SIG-M5 treated with dmso at 0.1 percent for 504 hours (cell line): ENCODE data around the gene C10orf62.
"Not testable (repeated sequence)": the region's sequence is repeated elsewhere in the genome, so short reads cannot be mapped to it uniquely, and the experiment has no call there.

Experiments used
- DNase-seq: peaks from one replicate; lab custom pipeline; 2025; ENCODE audit not compliant: unreplicated experiment; lab: John Stamatoyannopoulos, UW

C10orf62 gene

DNA sequence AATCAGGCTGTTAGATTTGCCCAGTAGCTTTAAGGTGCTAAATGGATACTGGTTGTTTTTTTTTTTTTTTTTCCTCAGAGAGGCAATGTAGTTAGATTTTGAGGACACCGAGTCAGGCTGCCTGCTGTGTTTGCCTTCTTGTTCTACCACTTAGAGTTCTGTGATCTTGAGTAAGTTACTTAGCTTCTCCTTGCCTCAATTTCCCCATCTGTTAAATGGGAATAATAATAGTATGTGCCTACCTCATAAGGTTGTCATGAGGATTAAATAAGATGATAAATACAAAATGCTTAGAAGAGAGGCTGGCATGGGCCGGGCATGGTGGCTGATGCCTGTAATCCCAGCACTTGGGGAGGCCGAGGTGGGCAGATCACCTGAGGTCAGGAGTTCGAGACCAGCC lies 29.2 kb downstream of the C10orf62 start:
- no peak for DNase-seq

- DNase-seq, result no peak
Observed at GRCh38 chr10:97623277-97623676, 33.8 kb downstream of the C10orf62 start.

DNA sequence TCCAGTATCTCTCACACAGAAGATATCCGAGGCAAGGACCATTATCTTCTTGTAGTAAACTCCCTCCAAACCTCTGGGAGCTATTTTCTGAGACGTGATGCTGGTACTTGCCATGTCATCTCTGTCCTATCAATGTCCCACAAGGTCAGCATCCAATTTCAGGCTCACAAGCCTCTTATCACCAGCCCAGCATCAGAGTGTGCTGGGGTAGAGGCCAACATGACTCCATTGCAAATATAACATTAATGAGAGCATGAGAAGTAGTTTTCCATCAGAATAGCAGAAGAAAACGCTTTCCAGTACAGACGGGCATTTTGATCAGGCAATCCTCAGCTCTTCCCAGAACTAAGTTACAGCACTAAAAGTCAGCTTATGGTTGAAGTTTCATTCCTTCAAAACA lies 38.2 kb downstream of the C10orf62 start:
- DNase-seq, result no peak

GRCh38 chr10:97628228-97628627 lies 38.7 kb downstream of the C10orf62 start:
- no peak for DNase-seq

DNA sequence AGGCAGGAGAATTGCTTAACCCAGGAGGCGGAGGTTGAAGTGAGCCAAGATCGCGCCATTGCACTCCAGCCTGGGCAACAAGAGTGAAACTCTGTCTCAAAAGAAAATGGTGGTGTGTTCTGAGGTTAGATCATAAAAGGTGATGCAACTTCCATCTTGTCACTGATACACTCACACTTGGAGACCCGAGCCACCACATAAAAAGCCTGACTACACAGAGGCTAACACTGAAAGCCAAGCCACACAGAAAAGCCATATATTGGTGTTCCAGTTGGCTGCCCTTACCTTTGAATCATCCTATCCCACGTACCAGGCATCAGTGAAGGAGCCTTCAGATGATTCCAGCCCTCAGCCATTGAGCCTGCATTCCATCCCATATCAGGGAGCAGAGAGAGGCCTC lies 39.8 kb downstream of the C10orf62 start:
- DNase-seq, result peak; percentile 29

- no peak for DNase-seq
Observed at GRCh38 chr10:97631098-97631497, 41.6 kb downstream of the C10orf62 start.

DNA sequence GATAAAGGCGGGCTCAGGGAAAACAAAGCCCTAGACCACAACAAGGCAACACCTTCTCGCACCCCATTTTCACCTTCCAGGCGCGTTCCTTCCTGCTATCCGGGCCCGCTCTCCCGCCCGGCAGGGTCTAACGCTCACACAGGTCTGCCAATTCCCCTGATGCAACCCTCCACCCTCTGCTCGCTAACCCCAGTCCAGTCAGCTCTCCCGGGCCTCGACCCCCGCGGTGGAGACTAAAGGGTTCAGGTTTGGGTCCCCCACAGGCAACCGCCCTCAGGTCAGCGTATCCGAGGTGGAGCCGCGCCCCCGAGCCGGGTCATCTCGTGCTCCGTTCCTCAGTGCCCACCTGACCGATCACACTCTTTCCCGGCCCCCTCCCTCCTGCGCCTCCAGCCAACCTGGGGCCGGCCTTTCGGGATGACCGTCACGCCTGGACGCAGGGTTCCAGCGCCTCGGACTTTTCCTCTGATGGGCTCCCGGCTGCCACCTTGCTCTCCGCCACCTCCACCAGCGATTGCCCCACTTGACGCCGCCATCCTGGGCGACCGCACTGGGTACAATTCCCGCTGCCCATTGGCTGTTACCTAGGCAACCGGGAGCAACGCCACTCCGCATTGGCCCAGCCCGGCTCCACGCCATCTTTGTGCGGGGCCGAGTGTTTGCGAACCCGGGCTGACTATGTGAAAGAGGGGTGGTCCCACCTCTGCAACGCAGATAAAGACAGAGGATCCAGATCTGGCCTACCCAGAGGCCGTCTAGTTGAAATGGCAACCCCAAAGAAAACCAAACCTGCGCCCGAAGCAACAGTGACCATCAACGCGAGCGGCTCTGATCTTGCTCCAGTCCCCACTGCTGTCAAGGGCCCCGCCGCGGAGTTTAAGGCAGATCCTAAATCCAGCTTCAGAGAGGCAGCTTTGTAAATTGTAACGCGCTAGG lies 43.7 kb downstream of the C10orf62 start, which contains the start of gene MORN4:
Gene MORN4 (minus strand): TSS at position 552 of the 936 bp plus-strand sequence. CDS start 13,847 bp downstream, outside the sequence.
- peak; percentile 88 for DNase-seq

DNA sequence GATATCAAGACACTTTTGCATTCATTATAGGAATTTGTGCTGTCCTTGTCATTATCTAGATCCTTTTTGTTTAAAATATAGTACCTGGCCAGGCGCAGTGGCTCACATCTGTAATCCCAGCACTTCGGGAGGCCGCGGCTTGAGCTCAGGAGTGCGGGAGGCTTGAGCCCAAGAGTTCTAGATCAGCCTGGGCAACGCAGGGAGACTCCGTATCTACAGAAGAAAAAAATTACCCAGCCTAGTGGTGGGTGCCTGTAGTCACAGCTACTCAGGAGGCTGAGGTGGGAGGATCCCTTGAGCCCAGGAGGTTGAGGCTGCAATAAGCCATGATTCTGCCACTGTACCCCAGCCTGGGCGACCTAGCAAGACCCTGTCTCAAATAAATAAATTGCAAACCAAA lies 44.4 kb downstream of the C10orf62 start:
- DNase-seq, result peak; percentile 34

- DNase-seq, result no peak
Observed at GRCh38 chr10:97635577-97635976, 46.1 kb downstream of the C10orf62 start.

DNA sequence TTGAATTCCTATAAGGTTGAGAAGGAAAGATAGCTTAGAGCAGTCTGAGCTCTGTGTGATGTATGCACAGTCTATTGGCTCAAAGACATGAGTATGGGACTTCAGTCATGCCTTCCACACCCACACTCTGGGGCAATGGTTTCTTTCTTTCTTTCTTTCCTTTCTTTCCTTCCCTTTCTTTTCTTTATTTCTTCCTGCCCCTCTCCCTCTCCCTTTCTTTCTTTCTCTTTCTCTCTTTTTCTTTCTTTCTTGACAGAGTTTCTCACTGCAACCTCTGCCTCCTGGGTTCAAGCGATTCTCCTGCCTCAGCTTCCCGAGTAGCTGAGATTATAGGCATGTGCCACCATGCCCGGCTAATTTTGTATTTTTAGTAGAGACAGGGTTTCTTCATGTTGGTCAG lies 49.6 kb downstream of the C10orf62 start:
- not testable (repeated sequence) for DNase-seq

DNA sequence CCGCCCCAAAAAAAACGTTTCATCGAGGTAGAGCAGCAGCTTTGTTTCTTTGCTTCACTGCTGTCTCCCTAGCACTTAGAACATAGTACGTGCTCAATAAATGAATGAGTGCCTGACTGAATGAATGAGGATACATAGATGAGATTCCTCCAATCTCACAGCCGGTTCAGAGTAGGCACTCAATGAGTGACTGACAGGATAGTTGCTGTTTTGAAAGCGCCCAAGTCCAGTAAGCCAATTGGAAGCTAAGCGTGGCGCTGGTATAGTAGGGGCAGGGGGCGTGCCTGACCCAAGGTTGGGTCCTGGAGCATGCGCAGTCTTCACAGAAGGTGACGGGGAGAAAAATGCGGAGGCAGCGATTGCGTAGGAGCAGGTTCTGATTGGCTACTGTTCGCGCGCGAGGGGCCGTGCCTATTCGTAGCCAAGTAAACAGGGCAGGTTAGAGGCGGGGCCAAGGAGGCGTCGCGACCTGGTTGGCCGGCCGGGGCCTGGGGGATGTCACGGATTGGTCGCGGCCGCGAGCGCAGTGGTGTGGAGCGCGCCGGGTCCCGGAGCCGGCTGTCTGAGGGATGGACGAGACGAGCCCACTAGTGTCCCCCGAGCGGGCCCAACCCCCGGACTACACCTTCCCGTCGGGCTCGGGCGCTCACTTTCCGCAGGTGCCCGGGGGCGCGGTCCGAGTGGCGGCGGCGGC lies 50.8 kb downstream of the C10orf62 start, which contains the start of gene PI4K2A:
Gene PI4K2A (plus strand): TSS at position 498 of the 694 bp plus-strand sequence. CDS start 72 bp downstream, at position 570.
- peak; percentile 98 for DNase-seq
